Ureter (tissue), 1 donor: ENCODE results near the gene ACTR10. TPM values are rescaled to one million over a fixed set of nuclear protein-coding genes. Genes with fewer than 3 reads are reported as not detected.

Source experiments
- DNase-seq: peaks from one replicate; pipeline ENCODE4 v3.0.0-alpha.2; 2020; ENCODE audit warnings: low spot score
- total RNA-seq: library from RNA; stranded (reverse); gene quantifications from one replicate; pipeline ENCODE4 v1.2.4, GENCODE V29; 2023
- donor health status: DM: yes; HTN: yes; CAD: no.

Gene ACTR10
- total RNA-seq: 61.5 TPM

DNA sequence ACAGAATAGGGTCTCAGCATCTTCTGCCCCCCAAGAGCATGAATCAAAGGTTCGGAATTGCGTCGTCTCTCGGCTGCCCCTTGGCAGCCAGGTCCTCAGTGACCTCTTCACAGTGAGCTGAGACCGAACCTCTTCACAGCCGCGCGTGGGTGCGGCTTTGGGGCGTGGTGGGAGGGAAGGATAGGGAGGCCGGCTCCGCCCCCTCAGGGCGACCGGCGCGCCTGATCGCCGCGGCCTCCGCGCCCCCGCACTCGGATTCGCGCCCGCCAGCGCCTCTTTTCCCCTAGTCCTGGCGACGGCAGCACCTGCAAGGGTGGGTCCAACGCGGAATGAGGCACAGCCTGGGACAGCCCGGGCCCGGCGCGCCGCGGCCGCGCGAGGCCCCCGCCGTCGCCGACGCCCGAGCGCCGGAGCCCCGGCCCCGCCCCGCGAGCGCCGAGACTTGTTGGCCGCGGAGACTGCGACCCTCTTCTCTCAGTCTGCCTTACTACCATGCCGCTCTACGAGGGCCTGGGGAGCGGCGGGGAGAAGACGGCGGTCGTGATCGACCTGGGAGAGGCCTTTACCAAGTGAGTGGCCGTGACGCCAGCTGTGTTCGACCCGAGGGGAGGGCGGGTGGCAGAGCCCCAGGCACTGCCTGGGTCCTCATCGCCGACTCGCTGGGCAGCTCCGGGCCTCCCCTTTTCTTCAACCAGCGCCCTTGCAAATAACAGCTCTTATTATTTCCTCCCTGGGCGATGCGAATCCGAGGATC, at the start of gene ACTR10:
ACTR10 (plus strand) TSS at position 424 of the 754 bp plus-strand sequence; CDS start at position 493, 69 bp downstream.
- DNase-seq: peak; percentile 87

- DNase-seq: no peak
Measured at GRCh38 chr14:58150243-58150805, 49.6 kb upstream of the ACTR10 start.

GRCh38 chr14:58151133-58152013, 48.6 kb upstream of the ACTR10 start:
- no peak for DNase-seq

DNA sequence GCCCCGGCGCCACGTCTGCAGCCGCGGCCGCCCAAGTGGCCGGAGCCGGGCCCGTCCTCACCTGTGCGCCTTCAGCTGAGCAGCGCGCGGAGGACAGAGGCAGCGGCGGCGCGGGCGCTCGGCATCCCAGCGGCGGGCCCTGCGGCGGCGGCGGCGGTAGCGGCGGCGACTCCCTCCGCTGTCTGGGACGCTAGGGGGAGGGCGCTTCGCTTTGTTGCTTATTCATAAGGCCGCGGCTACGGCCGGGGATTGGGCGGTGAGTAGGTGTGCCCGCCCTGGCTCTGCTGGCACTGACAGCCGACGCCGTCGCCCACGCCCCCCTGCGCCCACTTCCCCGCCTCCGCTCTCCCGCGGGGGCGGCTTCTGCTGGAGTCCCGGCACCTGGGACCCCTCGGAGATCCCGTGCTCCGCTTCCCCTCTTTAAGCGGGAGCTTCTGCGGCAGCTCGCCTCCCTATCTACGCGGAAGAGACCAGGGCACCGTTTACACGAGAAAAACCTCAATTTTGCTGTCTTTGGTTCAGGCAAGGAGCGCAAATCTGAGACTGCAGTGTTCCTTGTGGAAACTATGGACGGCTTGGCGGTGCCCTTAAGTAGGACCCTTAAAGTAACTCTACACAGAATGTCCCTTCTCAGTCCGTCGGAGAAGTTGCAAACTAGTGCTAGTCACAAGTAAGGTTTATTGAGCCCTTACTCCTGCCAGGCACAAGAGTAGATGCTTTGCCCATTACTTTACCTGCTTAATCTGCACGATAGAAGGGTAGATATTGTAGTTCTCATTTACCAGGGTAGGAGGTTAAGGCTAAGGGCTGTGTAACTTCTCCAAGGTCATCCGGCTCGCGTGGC, 47.7 kb upstream of the ACTR10 start, which contains the start of gene ARMH4:
ARMH4 (minus strand) TSS at position 200 of the 844 bp plus-strand sequence. CDS start 12,855 bp downstream, outside the sequence.
- DNase-seq: peak; percentile 77

DNA sequence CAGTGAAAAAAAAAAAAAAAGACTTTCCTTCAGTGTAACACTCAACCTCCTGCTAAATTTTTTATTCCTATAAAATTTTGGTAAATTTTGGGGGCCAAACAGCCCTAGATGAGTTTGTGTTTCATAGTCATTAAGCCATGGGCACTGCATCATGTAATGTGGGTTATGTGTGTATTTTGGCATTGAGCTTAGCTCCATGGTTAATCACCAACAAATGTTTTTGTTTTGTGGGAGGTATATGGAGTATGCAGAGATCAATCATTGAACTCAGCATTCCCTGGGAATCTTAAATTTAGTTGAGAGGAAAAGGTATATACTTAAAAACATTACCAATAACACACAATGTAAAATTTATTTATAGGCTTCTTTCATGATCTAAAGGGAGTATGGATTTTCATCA, 39.4 kb upstream of the ACTR10 start:
- DNase-seq: no peak

GRCh38 chr14:58166005-58166983, 33.7 kb upstream of the ACTR10 start:
- DNase-seq: peak; percentile 85

GRCh38 chr14:58167057-58167456, 32.9 kb upstream of the ACTR10 start:
- no peak for DNase-seq

- DNase-seq: no peak
Measured at GRCh38 chr14:58167891-58168290, 32.1 kb upstream of the ACTR10 start.

DNA sequence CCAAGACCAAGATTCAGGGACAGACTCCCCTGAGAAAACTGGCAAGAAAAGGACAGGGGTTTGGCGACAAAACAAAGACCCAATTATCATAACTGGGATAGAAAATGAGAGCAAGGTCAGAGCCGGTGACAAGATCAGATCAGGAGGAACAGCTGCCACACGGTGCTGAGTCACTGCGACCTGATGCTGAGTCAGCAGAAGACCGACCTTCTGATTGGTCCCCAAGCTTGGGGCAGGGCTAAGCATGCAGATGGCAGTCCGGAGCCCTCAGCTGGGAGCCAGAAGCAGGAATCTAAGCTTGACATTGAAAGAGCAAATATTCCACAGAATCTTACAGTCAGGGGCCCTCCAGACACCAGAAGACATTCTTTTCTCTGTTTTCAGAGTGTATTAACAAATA, 28.9 kb upstream of the ACTR10 start:
- peak; percentile 81 for DNase-seq

- no peak for DNase-seq
Measured at GRCh38 chr14:58177125-58177524, 22.8 kb upstream of the ACTR10 start.

GRCh38 chr14:58189176-58189575, 10.8 kb upstream of the ACTR10 start:
- no peak for DNase-seq

GRCh38 chr14:58191763-58192601, 8.0 kb upstream of the ACTR10 start:
- DNase-seq: no peak

GRCh38 chr14:58193542-58193941, 6.4 kb upstream of the ACTR10 start:
- DNase-seq: no peak

GRCh38 chr14:58196198-58196597, 3.8 kb upstream of the ACTR10 start:
- DNase-seq: no peak

- no peak for DNase-seq
Measured at GRCh38 chr14:58198086-58198485, 1.9 kb upstream of the ACTR10 start.

GRCh38 chr14:58200480-58200841, 512 bp downstream of the ACTR10 start:
- DNase-seq: no peak

- DNase-seq: no peak
Measured at GRCh38 chr14:58200846-58201245, 897 bp downstream of the ACTR10 start.

- no peak for DNase-seq
Measured at GRCh38 chr14:58213176-58213575, 13.2 kb downstream of the ACTR10 start.

DNA sequence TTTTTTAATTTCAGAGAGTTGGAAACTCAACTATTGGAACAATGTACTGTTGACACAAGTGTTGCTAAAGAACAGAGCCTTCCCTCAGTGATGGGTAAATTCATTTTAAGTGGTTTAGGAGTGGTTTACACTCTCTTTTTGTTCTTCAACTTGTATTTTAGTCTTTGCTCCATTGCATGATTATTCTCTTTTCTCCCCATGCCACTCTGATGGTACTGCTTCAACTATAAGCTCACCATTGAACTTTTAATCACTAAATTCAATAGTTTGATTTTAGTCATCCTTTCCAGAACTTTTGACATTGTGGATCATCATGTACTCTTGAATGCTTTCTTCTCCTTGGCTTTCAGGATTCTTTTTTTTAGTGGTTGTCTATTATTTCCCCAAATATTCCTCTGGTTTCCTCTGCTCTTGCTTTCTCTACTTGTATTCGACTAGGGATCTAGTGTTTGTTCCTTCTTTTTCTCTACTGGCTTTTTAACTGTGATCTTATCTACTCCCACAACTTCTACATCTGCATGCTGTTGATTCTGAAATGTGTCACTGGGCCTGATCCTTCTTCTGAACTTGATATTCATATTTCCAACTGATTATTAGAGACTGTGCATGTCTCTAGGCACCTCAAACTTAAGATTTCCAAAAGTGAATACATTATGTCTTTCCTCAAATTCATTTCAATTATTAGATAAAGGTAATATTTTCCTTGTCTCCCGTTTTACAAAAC, 15.4 kb downstream of the ACTR10 start:
- DNase-seq: no peak
